ENCODE data around the gene PRR19.
"Not testable (repeated sequence)": the region's sequence is repeated elsewhere in the genome, so short reads cannot be mapped to it uniquely, and the experiment has no call there.

PRR19 gene

DNA sequence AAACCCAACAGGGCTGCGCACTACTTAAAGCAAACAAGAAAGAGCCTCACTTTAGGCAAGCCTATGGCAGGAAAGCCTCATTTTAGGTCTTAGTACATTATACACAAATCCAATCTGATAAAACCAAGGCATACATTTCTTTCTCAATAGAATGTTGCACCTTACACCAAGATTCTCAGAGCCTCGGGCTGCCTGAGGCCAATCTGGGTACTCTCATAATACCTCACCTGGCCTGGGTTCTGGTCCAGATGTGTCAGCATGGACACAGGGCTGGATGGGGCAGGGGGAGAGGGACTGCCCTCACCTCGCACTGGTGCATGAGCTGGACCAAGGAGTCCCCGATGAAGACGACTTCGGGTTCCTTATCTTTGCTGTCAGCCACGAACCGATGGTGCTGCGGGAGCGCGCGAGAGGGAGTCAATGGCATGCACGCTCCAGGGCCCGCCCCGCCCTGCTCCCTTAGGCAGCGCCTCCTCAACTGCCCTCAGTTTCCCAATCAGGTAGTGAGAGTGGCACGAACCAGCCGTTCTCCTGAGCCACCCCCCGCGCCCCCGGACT is at the start of gene PRR19:
TSS of gene PRR19 (plus strand) at position 487 of the 558 bp plus-strand sequence. CDS start 7,453 bp downstream, outside the sequence.
- no peak for DNase-seq (ENCODE audit: low spot score)

DNA sequence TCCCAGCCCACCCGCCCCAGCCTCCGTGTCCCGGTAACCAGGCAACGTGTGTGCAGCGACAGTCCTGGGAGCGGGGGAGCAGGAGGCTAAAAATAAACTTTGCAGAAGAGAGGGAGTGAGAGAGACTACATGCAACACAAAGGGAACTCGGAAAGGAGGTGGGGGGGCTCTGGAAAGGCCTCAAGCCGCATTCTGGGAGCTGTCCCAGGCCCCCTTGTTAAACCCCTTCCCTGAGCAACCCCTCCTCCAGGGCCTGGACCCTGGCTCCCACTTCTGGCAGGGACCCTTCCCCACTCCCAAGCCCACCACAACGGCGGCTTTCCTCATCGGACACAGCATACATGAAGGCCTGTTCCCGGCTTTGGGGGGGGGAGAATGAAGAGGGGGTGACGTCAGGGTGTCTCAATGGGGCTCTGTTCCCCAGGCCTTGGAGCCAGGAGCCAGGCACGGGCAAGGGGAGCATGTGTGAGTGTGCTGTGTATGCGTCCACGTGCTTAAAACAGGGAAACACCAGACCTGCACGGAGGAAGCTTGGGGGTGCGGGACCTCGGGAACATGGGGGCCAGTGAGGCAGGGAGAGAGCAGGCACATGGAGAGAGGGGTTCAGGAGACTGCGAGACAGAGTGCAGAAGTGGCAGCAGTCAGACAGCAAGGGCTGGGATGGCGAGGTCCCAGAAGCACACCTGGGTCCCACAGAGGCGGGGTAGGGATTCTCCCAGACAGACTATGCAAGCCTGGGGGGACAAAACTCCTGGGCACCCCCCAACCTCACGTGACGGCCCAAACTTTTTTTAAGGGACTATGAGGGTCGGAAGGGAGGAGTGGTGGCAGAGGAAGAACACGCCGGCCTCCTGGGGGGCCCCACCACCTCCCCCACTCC is 49.3 kb upstream of the PRR19 start:
- peak; percentile 50 for DNase-seq (ENCODE audit: low spot score)

GRCh38 chr19:42253245-42254088 is 48.5 kb upstream of the PRR19 start:
- DNase-seq (ENCODE audit: low spot score), result no peak

DNA sequence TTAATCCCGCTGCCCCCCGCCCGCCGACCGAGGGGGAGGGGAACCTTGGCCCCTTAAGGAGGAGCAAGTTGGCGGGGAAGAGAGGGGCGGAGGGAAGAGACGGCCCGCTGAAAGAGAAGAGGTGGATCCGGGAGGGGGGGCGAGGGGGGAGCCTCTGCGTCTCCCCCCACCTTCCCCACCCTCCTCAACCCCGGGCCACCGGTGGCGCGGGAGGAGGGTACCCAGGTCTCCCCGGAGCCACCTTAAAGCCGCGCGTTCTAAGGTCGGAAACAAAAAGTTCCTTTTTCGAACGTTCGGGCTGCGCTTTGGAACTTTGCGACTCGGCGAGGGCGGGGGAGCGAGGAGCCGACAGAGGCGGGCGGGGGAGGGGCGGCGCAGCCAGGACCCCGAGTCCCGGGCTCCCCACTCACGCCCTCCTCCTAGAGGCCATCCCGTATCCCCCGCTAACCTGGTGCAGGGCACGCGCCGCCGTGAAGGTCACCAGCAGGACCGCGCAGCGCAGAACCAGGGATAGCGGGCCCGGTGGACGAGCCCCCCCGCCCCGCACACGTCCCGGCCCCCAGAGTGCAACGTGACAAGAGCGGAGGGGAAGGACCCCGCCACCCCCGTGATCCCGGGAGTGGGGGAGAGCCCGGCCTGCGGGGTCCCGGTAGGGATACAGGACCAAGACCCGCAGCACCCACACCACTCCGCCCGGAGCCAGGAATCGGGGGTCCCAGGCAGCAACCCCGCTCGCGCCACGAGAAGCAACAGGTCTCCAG is 47.7 kb upstream of the PRR19 start:
- no peak for DNase-seq (ENCODE audit: low spot score)

DNA sequence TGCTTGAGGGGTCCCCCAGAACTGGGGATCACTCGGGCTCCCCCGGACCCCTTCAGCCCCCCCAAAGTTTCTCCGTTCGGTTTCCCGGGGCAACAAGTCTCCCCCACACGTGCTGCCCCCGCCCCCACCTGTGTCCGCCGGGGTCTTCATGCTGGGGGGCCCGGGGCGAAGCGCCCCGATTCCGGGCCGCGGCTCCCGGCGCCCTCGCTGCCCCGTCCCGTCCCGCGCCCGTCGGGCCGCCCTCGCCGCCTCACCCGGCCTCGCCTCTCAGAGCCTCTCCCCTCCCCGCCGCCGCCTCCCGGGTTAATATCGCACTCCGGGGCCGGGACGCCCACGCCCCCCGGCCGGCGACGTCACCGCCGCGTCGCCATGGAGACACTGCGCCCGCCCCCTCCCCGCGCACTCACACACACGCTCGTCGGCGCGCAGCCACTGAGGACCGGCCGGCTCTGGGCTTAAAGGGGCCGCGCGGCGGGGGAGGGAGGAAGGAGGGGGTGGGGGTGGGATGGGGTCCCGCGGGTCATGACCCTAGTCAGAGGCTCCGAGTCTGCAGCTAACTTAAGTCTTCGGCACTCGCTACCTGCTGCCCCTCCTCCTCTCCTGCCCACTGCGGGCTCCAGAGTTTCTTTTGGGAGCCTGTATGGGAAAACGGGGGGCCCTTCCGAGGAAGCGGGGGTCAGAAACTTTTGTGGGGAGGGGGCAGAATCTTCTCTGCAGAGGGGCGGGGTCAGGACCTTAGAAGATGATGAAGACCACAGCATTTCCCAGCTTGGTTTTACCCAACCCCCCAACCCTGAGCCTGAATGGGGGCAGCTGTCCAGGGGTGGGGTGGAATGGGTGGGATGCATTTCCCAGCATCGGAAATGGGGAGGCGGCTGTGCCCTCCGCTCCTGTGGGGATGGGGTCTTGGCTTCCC is 46.8 kb upstream of the PRR19 start, which contains the start of gene ERF:
TSS of gene ERF (minus strand) at position 279 of the 916 bp plus-strand sequence. CDS start at position 150, 129 bp downstream.
- peak; percentile 92 for DNase-seq (ENCODE audit: low spot score)

DNA sequence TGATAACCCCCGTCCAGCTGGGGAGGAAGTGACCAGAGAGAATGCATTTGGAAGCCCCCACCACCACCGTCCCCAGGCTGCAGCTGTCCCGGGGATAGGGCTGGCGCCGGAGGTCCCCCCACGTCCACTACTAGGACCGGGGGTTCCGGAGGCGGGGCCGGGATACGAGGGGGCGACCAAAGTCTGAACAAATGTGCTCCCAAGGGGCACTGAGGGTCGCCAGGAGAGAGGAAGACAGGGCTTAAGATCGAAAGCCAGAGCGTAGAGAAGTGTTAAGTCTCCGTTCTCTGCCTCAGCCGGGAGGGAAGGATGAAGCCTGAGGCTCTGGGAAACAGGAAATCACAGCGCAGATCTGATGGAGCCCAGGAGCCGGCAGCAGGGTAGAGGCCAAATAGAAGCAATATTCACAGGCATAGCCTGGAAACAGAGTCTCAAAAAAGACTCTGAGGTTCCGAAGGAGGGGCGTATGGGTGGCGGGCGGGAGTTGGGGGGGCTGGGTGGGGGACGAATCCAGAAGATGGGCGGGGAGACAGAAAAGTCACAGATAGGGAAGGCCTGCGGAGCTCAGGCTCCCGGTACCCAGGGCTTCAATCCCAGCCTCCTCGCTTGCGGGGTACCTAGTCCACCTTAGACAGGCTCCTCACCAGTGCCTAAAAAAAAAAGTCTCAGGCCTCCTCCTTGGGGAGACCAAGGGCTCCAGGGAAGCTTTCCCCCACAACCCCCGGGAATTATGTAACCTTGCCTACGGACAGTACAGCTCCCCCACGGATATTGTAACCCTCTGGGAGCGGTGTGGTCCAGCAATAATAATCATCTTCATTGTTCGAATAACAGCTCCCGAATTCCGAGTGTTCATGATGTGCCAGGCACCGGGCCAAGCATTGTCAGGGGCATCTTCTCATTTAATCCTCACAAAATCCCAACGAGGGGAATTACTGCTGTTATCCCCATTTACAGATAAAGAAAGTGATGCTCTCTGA is 45.9 kb upstream of the PRR19 start:
- peak; percentile 53 for DNase-seq (ENCODE audit: low spot score)

- not testable (repeated sequence) for DNase-seq (ENCODE audit: low spot score)
Measured at GRCh38 chr19:42257842-42258241, 44.1 kb upstream of the PRR19 start.

- no peak for DNase-seq (ENCODE audit: low spot score)
Measured at GRCh38 chr19:42261763-42262162, 40.2 kb upstream of the PRR19 start.

- not testable (repeated sequence) for DNase-seq (ENCODE audit: low spot score)
Measured at GRCh38 chr19:42266105-42266504, 35.8 kb upstream of the PRR19 start.

DNA sequence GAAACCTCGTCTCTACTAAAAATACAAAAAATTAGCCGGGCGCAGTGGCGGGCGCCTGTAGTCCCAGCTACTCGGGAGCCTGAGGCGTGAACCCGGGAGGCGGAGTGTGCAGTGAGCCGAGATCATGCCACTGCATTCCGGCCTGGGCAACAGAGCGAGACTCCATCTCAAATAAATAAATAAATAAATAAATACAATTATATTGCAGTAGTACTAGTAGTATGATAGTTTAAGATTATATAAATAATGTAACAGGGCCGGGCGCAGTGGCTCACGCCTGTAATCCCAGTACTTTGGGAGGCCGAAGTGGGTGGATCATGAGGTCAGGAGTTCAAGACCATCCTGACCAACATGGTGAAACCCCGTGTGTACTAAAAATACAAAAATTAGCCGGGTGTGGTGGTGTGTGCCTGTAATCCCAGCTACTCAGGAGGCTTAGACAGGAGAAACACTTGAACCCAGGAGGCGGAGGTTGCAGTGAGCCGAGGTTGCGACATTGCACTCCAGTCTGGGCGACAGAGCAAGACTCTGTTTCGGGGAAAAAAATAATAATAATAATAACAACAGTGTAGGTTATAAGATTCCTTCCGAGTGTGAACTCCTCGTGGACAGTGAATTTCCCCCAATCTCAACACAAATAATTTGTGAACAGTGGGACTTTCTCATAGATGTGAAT is 34.9 kb upstream of the PRR19 start:
- DNase-seq (ENCODE audit: low spot score), result not testable (repeated sequence)

- DNase-seq (ENCODE audit: low spot score), result no peak
Measured at GRCh38 chr19:42267644-42268141, 34.2 kb upstream of the PRR19 start.

DNA sequence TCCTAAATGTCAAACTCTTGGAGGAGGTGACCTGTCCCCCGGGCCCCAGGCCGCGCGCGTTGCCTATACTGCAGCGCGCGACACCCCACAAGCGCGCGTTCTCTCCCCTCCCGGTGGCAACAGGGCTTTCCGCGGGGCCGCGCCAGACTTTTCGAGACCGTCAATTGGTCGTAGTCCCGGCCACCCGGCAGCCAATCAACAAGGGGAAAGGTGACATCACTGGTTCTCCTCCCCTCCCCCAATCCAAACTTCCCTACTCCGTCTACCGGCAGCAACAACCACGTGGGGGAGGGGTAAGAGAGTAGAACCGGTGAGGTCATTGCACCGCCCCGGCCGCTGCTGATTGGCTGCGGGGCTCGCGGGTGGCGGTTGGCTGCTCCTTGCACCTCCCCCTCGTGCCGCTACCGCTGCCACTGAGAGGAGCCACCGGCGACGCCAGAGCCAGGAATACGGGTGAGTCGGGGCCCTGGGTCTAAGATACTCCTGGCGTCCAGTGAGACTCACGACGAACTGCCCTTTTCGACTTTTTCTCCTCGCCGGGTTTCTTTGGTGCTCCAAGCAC is 33.7 kb upstream of the PRR19 start:
- peak; percentile 96 for DNase-seq (ENCODE audit: low spot score)

DNA sequence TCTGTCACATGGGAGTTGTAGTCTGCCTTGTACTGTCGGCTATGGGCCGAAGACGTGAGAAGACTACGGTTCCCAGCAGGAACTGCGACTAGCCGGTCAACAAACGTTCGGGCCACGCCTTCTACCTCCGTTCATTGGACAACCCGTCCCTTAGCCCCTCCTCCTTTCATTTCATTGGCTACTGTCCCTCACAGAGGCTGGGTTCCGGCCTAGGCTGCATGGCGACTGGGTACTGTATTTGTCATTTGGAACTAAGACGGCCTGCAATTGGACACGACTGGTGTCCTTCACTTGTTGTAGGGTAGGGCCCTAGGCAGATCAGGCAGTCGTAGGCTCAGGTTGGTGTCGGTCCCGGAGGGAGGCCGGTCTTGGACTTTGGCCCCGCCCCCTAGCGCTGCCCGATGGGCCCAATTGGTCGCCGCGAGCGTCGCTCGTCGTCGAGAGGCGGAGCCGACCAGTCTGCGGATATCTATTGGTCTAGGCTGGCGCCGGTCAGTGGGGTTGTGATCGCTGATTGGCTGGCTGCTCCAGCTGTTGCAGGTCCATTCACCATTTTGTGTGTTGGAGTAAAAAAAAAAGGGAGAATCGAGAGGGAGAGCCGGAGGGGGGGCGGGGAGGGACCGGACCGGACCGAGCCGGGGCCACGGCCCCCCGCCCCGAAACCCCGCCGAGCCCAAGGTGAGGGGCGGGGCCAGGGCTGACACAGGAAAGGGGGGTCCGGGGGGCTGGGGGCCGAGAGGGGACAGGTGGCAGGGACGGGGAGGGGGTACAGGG is 33.0 kb upstream of the PRR19 start, which contains the start of gene CIC:
TSS of gene CIC (plus strand) at position 549 of the 774 bp plus-strand sequence. CDS start 2,532 bp downstream, outside the sequence.
- peak; percentile 98 for DNase-seq (ENCODE audit: low spot score)

GRCh38 chr19:42269478-42270345 is 32.2 kb upstream of the PRR19 start:
- DNase-seq (ENCODE audit: low spot score), result no peak

GRCh38 chr19:42270346-42271044 is 31.4 kb upstream of the PRR19 start:
- DNase-seq (ENCODE audit: low spot score), result no peak

- DNase-seq (ENCODE audit: low spot score), result no peak
Measured at GRCh38 chr19:42271045-42271419, 30.9 kb upstream of the PRR19 start.
